ENCODE results near the gene PRDM15.

The PRDM15 gene

DNA sequence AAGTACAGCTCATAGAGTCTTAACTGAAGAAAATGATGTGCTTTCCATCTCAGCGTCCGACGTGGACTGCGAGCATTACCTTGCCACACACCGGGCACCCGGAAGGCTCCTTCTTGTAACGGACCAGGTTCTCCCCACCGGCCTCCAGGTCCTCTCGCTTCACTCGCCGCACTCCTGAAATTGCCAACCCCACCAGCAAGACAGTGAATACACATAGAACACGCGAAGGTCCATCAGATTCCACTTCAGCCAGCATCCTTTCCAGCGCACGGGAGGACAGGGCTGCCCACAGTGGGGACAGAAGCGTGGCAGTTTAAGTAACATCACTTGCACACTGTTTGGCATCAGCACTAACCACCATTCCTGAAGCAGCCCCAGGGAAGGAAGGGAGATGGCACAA is 53.3 kb downstream of the PRDM15 start:
- Mint-ChIP-seq H3K4me3 (no peak overlapping the region), H3K9me3 (no peaks in the 10 kb centered on the region), H3K27me3 (no peaks in the 10 kb centered on the region), H3K36me3 (ENCODE audit: low read depth) (peaks cover 29% of the 10 kb centered on the region), H3K4me1 (ENCODE audit: low read depth) (no peaks in the 10 kb centered on the region), H3K27ac (no peak overlapping the region)

DNA sequence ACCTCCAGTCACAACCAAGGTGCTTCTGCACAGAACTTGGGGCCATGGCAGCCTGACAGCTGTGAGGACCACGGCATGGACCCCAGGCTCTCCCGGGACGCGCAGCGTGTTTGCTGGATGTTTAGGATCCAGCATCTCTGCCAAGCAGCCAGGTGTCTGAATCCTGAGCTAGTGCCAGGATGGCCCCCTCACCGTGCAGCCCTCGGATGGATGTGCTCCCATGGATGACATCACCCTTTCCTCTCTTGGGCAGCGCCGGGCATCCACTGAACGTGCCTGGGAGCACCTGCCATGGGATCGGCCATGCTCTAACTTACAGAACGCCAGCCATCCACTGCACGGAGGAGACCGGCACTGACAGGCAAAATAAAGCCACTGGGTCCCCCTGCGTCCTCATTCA is 53.9 kb downstream of the PRDM15 start:
- Mint-ChIP-seq H3K36me3 (ENCODE audit: low read depth) (peaks cover 33% of the 10 kb centered on the region), H3K27me3 (no peaks in the 10 kb centered on the region), H3K9me3 (no peaks in the 10 kb centered on the region), H3K27ac (no peak overlapping the region), H3K4me3 (no peak overlapping the region), H3K4me1 (ENCODE audit: low read depth) (no peaks in the 10 kb centered on the region)

DNA sequence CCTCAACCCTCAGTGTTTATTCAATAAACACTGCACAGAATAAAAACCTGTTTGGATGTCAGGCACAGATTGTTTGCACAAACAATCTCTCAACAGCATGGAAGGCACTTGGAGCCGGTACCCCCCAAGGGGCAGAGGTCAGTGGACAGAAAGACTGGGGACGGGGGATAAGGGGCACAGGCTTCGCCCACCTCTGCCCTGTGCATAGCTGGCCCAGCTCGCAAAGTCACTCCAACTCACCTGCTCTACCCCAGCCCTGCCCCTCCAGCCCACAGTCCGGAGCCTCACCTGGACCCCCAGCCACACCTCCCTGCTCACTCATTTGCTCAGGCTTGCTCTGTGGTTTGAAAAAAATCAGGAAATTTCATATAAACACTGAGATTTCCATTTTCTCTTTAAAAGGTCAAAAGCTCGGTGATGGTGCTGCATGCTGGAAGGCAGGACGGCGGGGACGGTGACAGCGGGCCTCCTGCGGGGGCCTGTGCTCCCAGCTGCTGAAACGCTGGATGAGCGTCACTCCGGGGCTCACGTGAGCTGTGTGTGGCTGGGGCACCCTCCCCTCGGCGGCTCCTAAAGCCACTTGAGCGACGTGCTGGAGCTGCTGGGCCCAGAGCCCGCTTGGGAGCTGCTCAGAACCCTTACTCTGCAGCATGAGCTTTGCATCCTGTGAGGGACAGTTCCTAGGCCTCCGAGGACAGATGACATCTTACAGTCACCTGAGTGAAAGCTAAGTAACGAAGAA is 54.5 kb downstream of the PRDM15 start:
- Mint-ChIP-seq H3K9me3 (no peaks in the 10 kb centered on the region), H3K27ac (no peak overlapping the region), H3K27me3 (no peaks in the 10 kb centered on the region), H3K4me1 (ENCODE audit: low read depth) (no peaks in the 10 kb centered on the region), H3K36me3 (ENCODE audit: low read depth) (peaks cover 39% of the 10 kb centered on the region), H3K4me3 (no peak overlapping the region)

DNA sequence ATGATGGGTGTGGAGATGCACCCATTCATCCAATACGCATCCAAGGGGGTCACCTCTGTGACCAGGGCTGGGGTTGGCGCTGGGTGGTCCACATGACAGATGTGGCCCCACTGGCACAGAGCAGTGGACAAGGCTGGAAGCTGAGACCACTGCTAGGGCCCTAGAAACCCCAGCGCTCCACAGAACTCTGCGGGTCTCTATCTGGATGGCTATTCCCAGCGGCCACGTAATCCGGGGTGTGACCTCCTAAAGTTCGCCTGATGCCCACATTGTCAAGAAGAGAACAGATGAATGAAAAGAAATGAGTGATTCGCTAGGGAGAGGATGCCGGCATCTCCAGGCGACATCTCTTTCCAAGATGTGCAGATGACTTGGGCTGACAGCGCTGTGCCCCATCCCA is 55.2 kb downstream of the PRDM15 start:
- Mint-ChIP-seq H3K36me3 (ENCODE audit: low read depth) (peaks cover 41% of the 10 kb centered on the region), H3K27ac (no peak overlapping the region)

DNA sequence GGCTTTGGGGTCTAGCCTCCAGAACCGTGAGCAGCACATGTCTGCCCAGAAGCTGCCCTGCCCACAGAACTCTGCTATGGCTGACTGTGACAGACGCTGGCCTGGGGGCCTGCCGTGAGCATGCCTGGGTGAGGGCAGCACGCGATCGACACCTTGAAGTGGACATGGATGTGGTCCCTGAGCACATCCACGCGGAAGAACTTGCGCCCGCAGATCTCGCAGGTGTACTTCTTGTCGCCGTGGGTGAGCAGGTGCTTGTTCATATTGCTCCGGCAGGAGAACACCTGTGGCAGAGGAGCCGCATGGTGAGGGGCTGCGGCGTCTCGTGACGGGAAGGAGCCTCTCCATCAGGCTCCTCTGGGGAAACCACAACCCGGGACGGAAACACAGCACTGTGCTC is 56.0 kb downstream of the PRDM15 start:
- Mint-ChIP-seq H3K27ac (no peak overlapping the region), H3K27me3 (no peaks in the 10 kb centered on the region), H3K9me3 (no peaks in the 10 kb centered on the region), H3K36me3 (ENCODE audit: low read depth) (peaks cover 41% of the 10 kb centered on the region), H3K4me1 (ENCODE audit: low read depth) (no peaks in the 10 kb centered on the region), H3K4me3 (no peak overlapping the region)

More for the DNA sequence above, 55.2 kb downstream of the PRDM15 start:
- Mint-ChIP-seq H3K4me1 (ENCODE audit: low read depth) (no peaks in the 10 kb centered on the region), H3K27me3 (no peaks in the 10 kb centered on the region), H3K4me3 (no peak overlapping the region), H3K9me3 (no peaks in the 10 kb centered on the region)

DNA sequence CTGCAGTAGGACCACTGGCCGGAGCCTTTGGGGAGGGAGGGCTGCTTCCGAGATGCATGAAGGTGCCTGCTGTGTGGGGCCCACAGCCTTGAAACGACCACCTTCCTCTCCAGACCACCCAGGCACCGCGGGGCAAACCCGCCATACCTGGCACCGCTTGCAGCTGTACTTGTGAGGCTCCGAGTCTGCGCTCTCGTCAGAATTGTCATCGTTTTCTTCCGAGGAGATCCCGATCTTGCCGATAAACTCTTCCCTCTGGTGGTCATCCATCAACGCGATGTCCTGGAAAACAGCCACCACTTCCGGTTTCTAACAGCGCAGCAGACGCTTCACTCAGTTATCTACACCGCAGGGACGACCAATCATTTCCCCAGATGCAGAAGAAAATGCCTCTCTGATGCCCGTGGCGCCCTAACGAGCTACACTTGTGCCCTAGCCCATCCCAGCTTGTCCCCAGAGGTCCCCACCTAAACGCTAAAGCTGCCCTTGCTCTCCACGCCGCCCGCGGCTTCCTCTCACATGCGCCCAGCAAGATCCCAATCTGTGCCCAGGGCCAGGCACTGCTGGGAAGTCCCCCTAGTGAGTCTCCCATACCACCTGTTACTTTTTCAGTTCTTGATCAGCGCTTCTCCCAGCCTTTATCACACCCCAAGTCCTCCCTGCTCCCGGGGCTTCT is 57.2 kb downstream of the PRDM15 start:
- no peaks in the 10 kb centered on the region for H3K27me3 Mint-ChIP-seq
- no peaks in the 10 kb centered on the region for H3K9me3 Mint-ChIP-seq
- no peaks in the 10 kb centered on the region for H3K4me1 Mint-ChIP-seq (ENCODE audit: low read depth)
- H3K27ac Mint-ChIP-seq = no peak overlapping the region
- H3K36me3 Mint-ChIP-seq (ENCODE audit: low read depth) = peaks cover 47% of the 10 kb centered on the region
- no peak overlapping the region for H3K4me3 Mint-ChIP-seq

DNA sequence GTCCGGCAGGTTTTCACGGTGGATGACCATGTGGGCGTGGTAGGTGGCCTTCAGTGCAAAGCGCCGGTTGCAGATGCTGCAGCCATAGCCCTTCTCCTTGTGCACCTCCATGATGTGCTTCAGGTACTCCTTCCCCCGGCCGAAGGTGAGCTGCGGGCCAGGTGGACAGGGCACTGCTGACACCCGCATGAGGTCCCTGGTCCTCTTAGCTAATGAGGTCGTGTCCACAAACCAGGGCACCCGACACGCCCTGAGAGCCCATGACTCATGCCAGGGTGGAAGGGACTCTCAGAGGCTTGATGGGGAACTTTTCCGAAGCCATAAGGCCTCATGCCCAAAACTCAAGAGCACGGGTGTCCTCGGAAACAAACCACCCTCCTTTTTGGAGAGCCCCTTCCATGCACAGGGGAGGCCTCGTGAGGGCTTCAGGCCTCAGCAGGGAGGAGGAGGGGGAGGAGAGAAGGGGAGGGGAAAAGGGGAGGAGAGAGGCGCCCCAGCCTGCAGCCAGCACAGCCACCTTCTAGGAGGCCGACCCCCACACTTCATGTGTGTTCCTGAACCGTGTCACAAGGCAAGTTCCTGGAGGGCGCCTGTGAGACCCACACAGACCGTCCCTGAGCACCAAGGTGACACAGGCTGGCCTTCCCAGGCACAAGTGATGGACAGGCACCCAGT is 57.9 kb downstream of the PRDM15 start:
- Mint-ChIP-seq H3K4me3 (no peak overlapping the region), H3K9me3 (no peaks in the 10 kb centered on the region), H3K27me3 (no peaks in the 10 kb centered on the region), H3K36me3 (ENCODE audit: low read depth) (peaks cover 47% of the 10 kb centered on the region), H3K4me1 (ENCODE audit: low read depth) (no peaks in the 10 kb centered on the region), H3K27ac (no peak overlapping the region)

DNA sequence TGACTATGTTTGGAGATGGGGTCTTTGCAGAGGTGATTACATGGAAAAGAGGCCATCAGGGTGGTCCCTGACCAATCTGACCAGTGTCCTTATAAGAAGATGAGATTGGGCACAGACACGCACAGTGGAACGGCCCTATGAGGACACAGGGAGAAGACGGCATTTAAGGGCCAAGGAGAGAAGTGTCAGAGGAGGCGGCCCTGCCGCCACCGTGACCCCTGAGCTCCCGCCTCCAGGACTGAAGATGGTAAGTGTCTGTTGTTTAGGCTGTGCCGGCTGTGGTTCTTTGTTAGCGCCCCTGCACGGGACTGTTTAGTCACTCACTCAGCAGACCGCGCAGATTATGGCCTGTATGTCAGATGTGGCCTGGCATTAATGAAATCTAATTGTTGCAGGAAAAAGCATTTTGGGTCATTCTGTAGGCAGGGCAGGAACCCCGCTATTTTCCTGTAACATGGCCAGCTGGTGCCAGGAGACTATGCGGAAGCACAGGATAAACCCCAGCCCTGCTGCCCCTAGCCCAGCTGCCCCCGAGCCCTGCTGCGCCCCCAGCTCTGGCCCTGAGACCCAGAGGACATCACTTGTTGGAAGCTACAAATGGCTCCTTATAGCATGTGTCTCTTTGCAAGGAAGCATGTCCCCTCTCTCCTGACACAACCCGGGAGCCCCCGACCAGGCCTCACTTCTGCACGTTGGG is 58.6 kb downstream of the PRDM15 start:
- H3K4me1 Mint-ChIP-seq (ENCODE audit: low read depth) = no peaks in the 10 kb centered on the region
- no peaks in the 10 kb centered on the region for H3K9me3 Mint-ChIP-seq
- H3K4me3 Mint-ChIP-seq = no peak overlapping the region
- H3K27me3 Mint-ChIP-seq = no peaks in the 10 kb centered on the region
- peaks cover 41% of the 10 kb centered on the region for H3K36me3 Mint-ChIP-seq (ENCODE audit: low read depth)
- no peak overlapping the region for H3K27ac Mint-ChIP-seq

DNA sequence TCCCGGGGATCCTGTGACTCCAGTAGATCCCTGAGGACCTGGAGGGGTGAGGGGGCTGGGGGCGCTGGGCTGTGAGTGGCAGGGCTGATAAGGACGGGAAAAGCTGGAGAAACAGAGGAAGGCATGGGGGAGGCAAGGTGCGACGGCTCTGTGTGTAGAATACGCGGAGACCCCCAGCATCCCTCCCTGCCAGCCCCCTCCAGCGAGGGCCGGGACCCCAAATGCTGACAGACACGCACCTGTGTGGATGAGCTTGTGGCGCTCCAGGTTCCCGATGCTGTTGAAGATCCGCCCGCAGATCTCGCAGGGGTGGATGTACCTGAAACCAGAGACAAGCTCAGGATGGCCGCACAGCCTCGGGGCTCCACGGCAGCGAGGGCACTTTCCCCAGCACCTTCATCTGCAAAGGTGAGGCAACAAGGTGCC is 59.3 kb downstream of the PRDM15 start:
- Mint-ChIP-seq H3K4me1 (ENCODE audit: low read depth) (no peaks in the 10 kb centered on the region), H3K27ac (no peak overlapping the region), H3K36me3 (ENCODE audit: low read depth) (peaks cover 44% of the 10 kb centered on the region), H3K27me3 (no peaks in the 10 kb centered on the region), H3K9me3 (no peaks in the 10 kb centered on the region), H3K4me3 (no peak overlapping the region)

DNA sequence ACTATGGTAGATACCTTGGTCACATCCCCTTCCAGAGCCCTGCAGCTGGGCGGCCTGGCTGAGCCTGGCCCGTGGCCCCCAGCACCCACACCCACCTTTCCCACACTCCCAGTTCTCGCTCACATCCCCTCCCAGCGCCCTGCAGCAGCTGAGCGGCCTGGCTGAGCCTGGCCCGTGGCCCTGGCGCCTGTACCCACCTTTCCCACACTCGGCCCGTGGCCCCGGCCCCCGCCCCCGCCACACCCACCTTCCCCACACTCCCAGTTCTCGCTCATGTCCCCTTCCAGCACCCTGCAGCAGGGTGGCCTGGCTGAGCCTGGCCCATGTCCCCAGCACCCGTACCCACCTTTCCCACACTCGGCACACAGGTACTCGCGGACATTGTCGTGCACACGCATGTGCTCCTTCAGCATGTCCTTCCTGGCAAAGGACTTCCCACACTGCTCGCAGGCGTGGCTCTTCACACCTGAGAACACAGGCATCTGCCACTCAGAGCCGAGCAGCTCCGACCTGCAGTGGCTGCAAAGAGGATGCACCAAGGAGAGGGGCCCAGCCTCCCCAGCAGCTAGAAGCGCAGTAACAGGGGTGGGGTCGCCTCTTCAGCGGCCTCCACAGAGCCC is 59.8 kb downstream of the PRDM15 start:
- no peaks in the 10 kb centered on the region for H3K27me3 Mint-ChIP-seq
- no peaks in the 10 kb centered on the region for H3K4me1 Mint-ChIP-seq (ENCODE audit: low read depth)
- no peak overlapping the region for H3K4me3 Mint-ChIP-seq
- no peak overlapping the region for H3K27ac Mint-ChIP-seq
- peaks cover 43% of the 10 kb centered on the region for H3K36me3 Mint-ChIP-seq (ENCODE audit: low read depth)
- H3K9me3 Mint-ChIP-seq = no peaks in the 10 kb centered on the region

DNA sequence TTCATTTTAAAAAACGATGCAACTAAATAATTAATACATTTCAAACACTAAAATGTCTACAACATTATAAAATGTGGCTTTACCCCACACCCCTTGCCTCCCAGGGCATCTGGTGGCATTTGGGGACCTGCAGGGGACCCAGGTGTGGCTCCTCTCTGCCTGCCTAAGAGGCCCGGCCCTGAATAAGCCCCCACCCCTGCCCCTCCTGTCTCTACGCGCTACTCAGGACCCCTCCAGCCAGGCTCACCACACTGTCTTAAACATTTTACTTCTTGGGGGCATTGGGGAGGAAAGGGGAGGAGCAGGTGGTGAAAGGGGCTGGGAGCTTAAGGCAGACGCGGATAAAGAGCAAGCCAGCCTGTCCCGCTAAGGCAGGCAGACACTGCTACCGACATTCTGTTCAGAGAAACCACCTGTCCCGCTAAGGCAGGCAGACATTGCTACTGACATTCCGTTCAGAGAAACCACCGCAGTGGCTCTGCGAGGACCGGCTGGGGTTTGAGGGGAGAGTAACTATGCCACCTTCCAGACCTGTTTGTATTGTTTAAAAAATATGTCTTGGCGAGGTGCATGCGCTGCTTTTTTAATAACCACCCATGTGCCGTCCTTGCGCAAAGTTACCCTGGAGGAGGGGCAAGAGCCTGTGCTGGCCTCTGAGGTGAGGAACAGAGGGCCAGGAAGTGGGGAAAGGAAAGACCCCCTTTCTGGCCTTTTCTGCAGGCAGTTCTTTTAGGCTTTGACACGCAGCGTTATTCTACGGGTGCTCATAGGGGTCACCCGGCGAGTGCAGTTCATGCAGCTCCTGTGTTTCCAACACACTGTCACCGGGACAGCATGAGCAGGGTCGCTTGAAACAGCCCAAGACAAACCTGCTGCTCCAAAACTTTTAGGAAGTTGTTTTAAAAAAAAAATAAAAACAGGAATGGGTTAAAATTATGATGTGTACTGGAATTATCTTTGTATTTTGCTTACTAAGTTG is 61.0 kb downstream of the PRDM15 start:
- H3K4me1 Mint-ChIP-seq (ENCODE audit: low read depth) = no peaks in the 10 kb centered on the region
- H3K9me3 Mint-ChIP-seq = no peaks in the 10 kb centered on the region
- H3K36me3 Mint-ChIP-seq (ENCODE audit: low read depth) = peaks cover 42% of the 10 kb centered on the region
- no peak overlapping the region for H3K27ac Mint-ChIP-seq
- H3K27me3 Mint-ChIP-seq = no peaks in the 10 kb centered on the region
- no peak overlapping the region for H3K4me3 Mint-ChIP-seq

DNA sequence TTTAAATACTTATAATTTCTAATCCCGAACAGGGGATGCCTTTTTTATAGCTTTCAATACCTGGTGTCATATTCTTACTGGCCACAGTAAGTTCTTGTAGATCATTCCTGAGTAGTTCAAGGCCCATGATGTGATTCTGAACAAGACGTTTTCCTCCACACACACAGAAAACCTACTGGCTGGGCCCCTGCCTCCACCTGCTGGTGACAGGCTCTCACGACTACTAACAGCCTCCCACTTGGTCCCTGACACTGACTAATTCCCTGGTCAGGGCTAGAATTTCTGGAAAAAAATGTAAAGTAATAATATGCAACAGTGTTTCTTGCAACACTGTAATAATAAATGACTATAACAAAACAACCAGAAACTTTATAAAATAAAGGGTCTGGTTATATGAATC is 61.9 kb downstream of the PRDM15 start:
- H3K4me3 Mint-ChIP-seq = no peak overlapping the region
- peaks cover 44% of the 10 kb centered on the region for H3K36me3 Mint-ChIP-seq (ENCODE audit: low read depth)
- no peak overlapping the region for H3K27ac Mint-ChIP-seq
- H3K4me1 Mint-ChIP-seq (ENCODE audit: low read depth) = no peaks in the 10 kb centered on the region
- H3K27me3 Mint-ChIP-seq = no peaks in the 10 kb centered on the region
- H3K9me3 Mint-ChIP-seq = no peaks in the 10 kb centered on the region

DNA sequence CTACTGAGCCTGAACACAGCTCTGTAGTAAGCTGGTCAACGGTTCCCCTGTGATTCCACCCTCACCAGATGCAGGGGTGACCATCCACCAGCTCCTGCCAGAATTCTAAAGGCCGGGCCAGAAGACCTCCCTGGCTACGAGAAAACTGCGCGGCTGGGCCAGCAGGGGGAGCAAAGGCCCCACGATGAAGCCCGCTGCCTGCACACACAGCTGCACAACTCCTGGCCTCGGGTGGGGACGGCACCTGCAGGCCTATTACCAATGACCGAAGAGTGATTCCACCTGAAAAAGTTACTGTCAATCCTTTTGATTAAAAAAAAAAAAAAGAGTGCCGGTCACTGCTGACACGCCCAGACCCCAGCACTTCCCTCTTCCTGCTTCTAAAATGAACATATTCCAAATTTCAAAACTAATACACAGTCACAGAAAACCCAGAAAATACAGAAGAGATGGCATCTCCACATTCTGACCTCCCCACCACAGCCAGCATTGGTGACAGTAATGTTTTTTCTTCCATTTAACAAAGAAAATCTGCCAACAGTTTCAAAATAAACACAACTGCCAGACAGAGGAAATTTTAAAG is 62.5 kb downstream of the PRDM15 start:
- H3K4me3 Mint-ChIP-seq = no peak overlapping the region
- H3K36me3 Mint-ChIP-seq (ENCODE audit: low read depth) = peaks cover 42% of the 10 kb centered on the region
- no peaks in the 10 kb centered on the region for H3K4me1 Mint-ChIP-seq (ENCODE audit: low read depth)
- H3K27ac Mint-ChIP-seq = no peak overlapping the region
- H3K27me3 Mint-ChIP-seq = no peaks in the 10 kb centered on the region
- H3K9me3 Mint-ChIP-seq = no peaks in the 10 kb centered on the region

All from stimulated activated naive CD8-positive, alpha-beta T cell treated with anti-CD3 and anti-CD28 coated beads, Interleukin-15, Interleukin-2, amounts not matched to agents 100 ng/mL and 50 ng/mL, for 24 hours (primary cell).